PC-9 (cell line): ENCODE results near the gene SPRYD3. TPM values are rescaled to one million over a fixed set of nuclear protein-coding genes. Genes with fewer than 3 reads are reported as not detected.

Source experiments
- BruUV-seq: library from RNA; stranded (reverse); fragments of 400-500 nt; replicated peaks from 2 replicates; lab custom pipeline; 2021; lab: Mats Ljungman, UMichigan
- CTCF ChIA-PET: fragments of 300-600 bp; sonication (Branson Sonifier 250); formaldehyde crosslinking; loops from one replicate; lab custom pipeline; 2022; ENCODE audit warnings: antibody characterized with exemption; lab: Charles Lee
- POLR2A ChIA-PET: fragments of 300-600 bp; sonication (Branson Sonifier 250); formaldehyde crosslinking; loops from one replicate; lab custom pipeline; 2022; ENCODE audit warnings: antibody characterized with exemption; ENCODE audit not compliant: unreplicated experiment; lab: Charles Lee
- DNase-seq, 2 experiments: peaks; one replicate each; pipeline versions ENCODE4 v3.0.0 to v3.0.0-alpha.2; 2015 to 2022; ENCODE audit warnings: mixed read lengths in 1 of 2
- H2AFZ ChIP-seq: fragments of 200-600 bp; sonication (generic); 2 replicates; pipeline ENCODE4 v1.8.1; 2017; ENCODE audit warnings: antibody characterized with exemption
- H3F3A ChIP-seq: fragments of 200-600 bp; sonication (generic); 2 replicates; pipeline ENCODE4 v1.8.1; 2017; ENCODE audit warnings: antibody characterized with exemption, mild to moderate bottlenecking, low read depth; ENCODE audit not compliant: insufficient read depth
- H3K27ac ChIP-seq: fragments of 200-600 bp; sonication (generic); 2 replicates; pipeline ENCODE4 v1.6.1; 2016; ENCODE audit warnings: mixed run types
- H3K27me3 ChIP-seq: fragments of 200-600 bp; sonication (generic); 2 replicates; pipeline ENCODE4 v1.6.1; 2016; ENCODE audit warnings: low read depth, mixed run types; ENCODE audit not compliant: insufficient read depth
- H3K36me3 ChIP-seq: fragments of 200-600 bp; sonication (generic); 2 replicates; pipeline ENCODE4 v1.6.1; 2016; ENCODE audit warnings: low read depth, mixed run types
- H3K4me1 ChIP-seq: fragments of 200-600 bp; sonication (generic); replicated peaks from 2 replicates; pipeline ENCODE4 v1.6.1; 2016; ENCODE audit warnings: mixed run types; ENCODE audit not compliant: insufficient read depth
- H3K4me2 ChIP-seq: fragments of 200-600 bp; sonication (generic); 2 replicates; pipeline ENCODE4 v1.6.1; 2017; ENCODE audit warnings: mixed run types
- H3K4me3 ChIP-seq: fragments of 200-600 bp; sonication (generic); 2 replicates; pipeline ENCODE4 v1.6.1; 2016; ENCODE audit warnings: mixed run types
- H3K79me2 ChIP-seq: fragments of 200-600 bp; sonication (generic); 2 replicates; pipeline ENCODE4 v1.6.1; 2017; ENCODE audit warnings: low read depth, mixed run types
- H3K9me2 ChIP-seq: fragments of 200-600 bp; sonication (generic); 2 replicates; pipeline ENCODE4 v1.8.1; 2017; ENCODE audit warnings: mild to moderate bottlenecking; ENCODE audit not compliant: insufficient read depth
- H3K9me3 ChIP-seq: fragments of 200-600 bp; sonication (generic); 2 replicates; pipeline ENCODE4 v1.8.1; 2016; ENCODE audit warnings: low read depth; ENCODE audit not compliant: insufficient read depth
- H4K20me1 ChIP-seq: fragments of 200-600 bp; sonication (generic); 2 replicates; pipeline ENCODE4 v1.8.1; 2017; ENCODE audit not compliant: insufficient read depth
- CTCF ChIP-seq: fragments of 200-600 bp; sonication (generic); conservative IDR thresholded peaks from 2 replicates; pipeline ENCODE4 v1.6.1; 2017; ENCODE audit warnings: mixed run types, antibody characterized with exemption, mild to moderate bottlenecking, moderate library complexity
- EZH2 ChIP-seq: fragments of 200-600 bp; sonication (generic); IDR thresholded peaks from 2 replicates; pipeline ENCODE4 v1.8.0; 2017; ENCODE audit warnings: antibody characterized with exemption, low read depth
- intact Hi-C: fragments of 100-400 bp; cut with micrococcal nuclease; formaldehyde crosslinking; loops from one replicate; pipeline ENCODE4 v1.10.0; 2022; ENCODE audit not compliant: unreplicated experiment
- total RNA-seq: library from RNA; stranded (reverse); gene quantifications from 2 replicates; pipeline ENCODE4 v1.2.3, GENCODE V29; 2021

Gene SPRYD3
- total RNA-seq, 1 experiment from 2014 or later, result 17.2 TPM

- H3K36me3 ChIP-seq, result no peaks in the 10 kb centered on the region
- H3K27ac ChIP-seq, result no peak overlapping the region
- H3K79me2 ChIP-seq, result peaks cover 18% of the 10 kb centered on the region; the same call in 1 of the 2 replicates
- TF ChIP-seq CTCF, result no peak
- no peak for TF ChIP-seq EZH2
- intact Hi-C loops, result no loop called here
- H3K27me3 ChIP-seq, result no peaks in the 10 kb centered on the region
- POLR2A ChIA-PET, result interaction anchor here (0.6 kb wide), 1 partner anchor 485 kb away, joined by 4 read pairs; no protein-coding TSS in a partner anchor
- H2AFZ ChIP-seq, result no peak overlapping the region
- DNase-seq, result no peak
- H3K9me3 ChIP-seq, result no peaks in the 10 kb centered on the region
- H4K20me1 ChIP-seq, result no peaks in the 10 kb centered on the region
- H3F3A ChIP-seq, result peaks cover 28% of the 10 kb centered on the region
- no peak overlapping the region for H3K4me3 ChIP-seq
- H3K4me1 ChIP-seq, result peaks cover 25% of the 10 kb centered on the region
- no peaks in the 10 kb centered on the region for H3K9me2 ChIP-seq
- CTCF ChIA-PET, result no interaction called here
- H3K4me2 ChIP-seq, result no peak overlapping the region
- no TSS peak for BruUV-seq
Measured at GRCh38 chr12:53076461-53076860, 2.7 kb downstream of the SPRYD3 start.

- H4K20me1 ChIP-seq, result no peaks in the 10 kb centered on the region
- no peak for TF ChIP-seq EZH2
- no peak for TF ChIP-seq CTCF
- no peak overlapping the region for H2AFZ ChIP-seq
- intact Hi-C loops, result no loop called here
- no peak overlapping the region for H3K4me2 ChIP-seq
- H3K4me1 ChIP-seq, result peaks cover 15% of the 10 kb centered on the region
- no peaks in the 10 kb centered on the region for H3K9me3 ChIP-seq
- ChIA-PET CTCF (no interaction called here), POLR2A (no interaction called here)
- H3K9me2 ChIP-seq, result no peaks in the 10 kb centered on the region
- H3F3A ChIP-seq, result peaks cover 16% of the 10 kb centered on the region
- peaks cover 14% of the 10 kb centered on the region; the same call in 1 of the 2 replicates for H3K79me2 ChIP-seq
- no peak overlapping the region for H3K4me3 ChIP-seq
- H3K27ac ChIP-seq, result no peak overlapping the region
- no TSS peak for BruUV-seq
- H3K27me3 ChIP-seq, result no peaks in the 10 kb centered on the region
- DNase-seq, result no peak
- no peaks in the 10 kb centered on the region for H3K36me3 ChIP-seq
Measured at GRCh38 chr12:53074999-53075370, 4.2 kb downstream of the SPRYD3 start.

- POLR2A ChIA-PET, result no interaction called here
- peaks cover 10% of the 10 kb centered on the region for H3F3A ChIP-seq
- H3K9me2 ChIP-seq, result no peaks in the 10 kb centered on the region
- TF ChIP-seq EZH2 (no peak), CTCF (no peak)
- no TSS peak for BruUV-seq
- DNase-seq, result no peak
- peaks cover 14% of the 10 kb centered on the region; the same call in 1 of the 2 replicates for H3K79me2 ChIP-seq
- no peak overlapping the region for H3K27ac ChIP-seq
- no peak overlapping the region for H3K4me3 ChIP-seq
- no peaks in the 10 kb centered on the region for H3K27me3 ChIP-seq
- no peaks in the 10 kb centered on the region for H3K9me3 ChIP-seq
- intact Hi-C loops, result no loop called here
- H3K4me2 ChIP-seq, result no peak overlapping the region
- peaks cover 12% of the 10 kb centered on the region for H3K4me1 ChIP-seq
- no peaks in the 10 kb centered on the region for H3K36me3 ChIP-seq
- CTCF ChIA-PET, result no interaction called here
- no peak overlapping the region for H2AFZ ChIP-seq
- H4K20me1 ChIP-seq, result no peaks in the 10 kb centered on the region
Measured at GRCh38 chr12:53074283-53074998, 4.7 kb downstream of the SPRYD3 start.
